DOHH2 (cell line): ENCODE measurements around the gene ZDHHC17.

ENCODE experiments used
- H3F3A ChIP-seq: fragments of 200-600 bp; sonication (generic), shearing (Covaris generic); 2 replicates; pipeline ENCODE4 v1.6.0; 2016; ENCODE audit warnings: antibody characterized with exemption, mild to moderate bottlenecking; ENCODE audit not compliant: control insufficient read depth, insufficient read depth
- H3K27ac ChIP-seq: fragments of 200-600 bp; sonication (generic); 2 replicates; pipeline ENCODE4 v1.5.1; 2014; ENCODE audit warnings: low read depth, mild to moderate bottlenecking, low read length, moderate library complexity
- H3K27me3 ChIP-seq: fragments of 200-600 bp; sonication (generic); 2 replicates; pipeline ENCODE4 v1.6.1; 2014; ENCODE audit warnings: mild to moderate bottlenecking, low read length, mixed read lengths; ENCODE audit not compliant: control insufficient read depth
- H3K36me3 ChIP-seq: fragments of 200-600 bp; sonication (generic); 2 replicates; pipeline ENCODE4 v1.6.1; 2014; ENCODE audit warnings: mild to moderate bottlenecking, low read length, moderate library complexity, mixed read lengths; ENCODE audit not compliant: control insufficient read depth
- H3K4me1 ChIP-seq: fragments of 200-600 bp; sonication (generic); 2 replicates; pipeline ENCODE4 v1.6.1; 2014; ENCODE audit warnings: mild to moderate bottlenecking, low read length, mixed read lengths; ENCODE audit not compliant: control insufficient read depth
- H3K4me2 ChIP-seq: fragments of 200-600 bp; sonication (generic); 2 replicates; pipeline ENCODE4 v1.6.0; 2014; ENCODE audit warnings: mild to moderate bottlenecking, low read length, moderate library complexity
- H3K4me3 ChIP-seq: fragments of 200-600 bp; sonication (generic); 2 replicates; pipeline ENCODE4 v1.5.1; 2014; ENCODE audit warnings: mild to moderate bottlenecking, low read length, mixed read lengths
- H3K79me2 ChIP-seq: fragments of 200-600 bp; sonication (generic); 2 replicates; pipeline ENCODE4 v1.6.1; 2014; ENCODE audit warnings: mild to moderate bottlenecking, low read length, mixed read lengths; ENCODE audit not compliant: control insufficient read depth
- H3K9me2 ChIP-seq: fragments of 200-600 bp; sonication (generic); replicated peaks from 2 replicates; pipeline ENCODE4 v1.6.1; 2014; ENCODE audit warnings: mild to moderate bottlenecking, low read length, mixed read lengths; ENCODE audit not compliant: control insufficient read depth
- H3K9me3 ChIP-seq: fragments of 200-600 bp; sonication (generic); 2 replicates; pipeline ENCODE4 v1.6.1; 2014; ENCODE audit warnings: antibody characterized with exemption, low read length, mixed read lengths; ENCODE audit not compliant: control insufficient read depth, insufficient read depth
- H4K20me1 ChIP-seq: fragments of 200-600 bp; sonication (generic); 2 replicates; pipeline ENCODE4 v1.6.0; 2014; ENCODE audit warnings: low read depth, mild to moderate bottlenecking, antibody characterized with exemption, low read length, moderate library complexity; ENCODE audit not compliant: control insufficient read depth, insufficient read depth
- EZH2phosphoT487 ChIP-seq: fragments of 200-600 bp; sonication (generic); IDR thresholded peaks from 2 replicates; pipeline ENCODE4 v1.6.1; 2017; ENCODE audit warnings: borderline replicate concordance, mild to moderate bottlenecking, antibody characterized with exemption, low read length, moderate library complexity, mixed read lengths
- TF ChIP-seq, protein P1 (sequence below): fragments of 200-600 bp; sonication (generic); IDR thresholded peaks from one replicate; pipeline ENCODE4 v1.5.1; 2014; ENCODE audit warnings: antibody characterized with exemption, mild to moderate bottlenecking, low read depth, low read length; ENCODE audit not compliant: poor library complexity, severe bottlenecking

Gene ZDHHC17

GRCh38 chr12:76891609-76892008, 127.7 kb downstream of the ZDHHC17 start:
- H3F3A ChIP-seq, result no peaks in the 10 kb centered on the region
- no peak overlapping the region for H3K27ac ChIP-seq
- H3K9me2 ChIP-seq, result no peaks in the 10 kb centered on the region
- H3K4me1 ChIP-seq, result no peaks in the 10 kb centered on the region
- no peak for TF ChIP-seq EZH2phosphoT487
- TF ChIP-seq, protein P1, sequence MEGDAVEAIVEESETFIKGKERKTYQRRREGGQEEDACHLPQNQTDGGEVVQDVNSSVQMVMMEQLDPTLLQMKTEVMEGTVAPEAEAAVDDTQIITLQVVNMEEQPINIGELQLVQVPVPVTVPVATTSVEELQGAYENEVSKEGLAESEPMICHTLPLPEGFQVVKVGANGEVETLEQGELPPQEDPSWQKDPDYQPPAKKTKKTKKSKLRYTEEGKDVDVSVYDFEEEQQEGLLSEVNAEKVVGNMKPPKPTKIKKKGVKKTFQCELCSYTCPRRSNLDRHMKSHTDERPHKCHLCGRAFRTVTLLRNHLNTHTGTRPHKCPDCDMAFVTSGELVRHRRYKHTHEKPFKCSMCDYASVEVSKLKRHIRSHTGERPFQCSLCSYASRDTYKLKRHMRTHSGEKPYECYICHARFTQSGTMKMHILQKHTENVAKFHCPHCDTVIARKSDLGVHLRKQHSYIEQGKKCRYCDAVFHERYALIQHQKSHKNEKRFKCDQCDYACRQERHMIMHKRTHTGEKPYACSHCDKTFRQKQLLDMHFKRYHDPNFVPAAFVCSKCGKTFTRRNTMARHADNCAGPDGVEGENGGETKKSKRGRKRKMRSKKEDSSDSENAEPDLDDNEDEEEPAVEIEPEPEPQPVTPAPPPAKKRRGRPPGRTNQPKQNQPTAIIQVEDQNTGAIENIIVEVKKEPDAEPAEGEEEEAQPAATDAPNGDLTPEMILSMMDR, result no peak
- H3K4me2 ChIP-seq, result no peak overlapping the region
- H3K79me2 ChIP-seq, result no peaks in the 10 kb centered on the region
- no peaks in the 10 kb centered on the region for H3K9me3 ChIP-seq
- no peak overlapping the region for H3K4me3 ChIP-seq
- H3K36me3 ChIP-seq, result no peaks in the 10 kb centered on the region
- no peaks in the 10 kb centered on the region for H4K20me1 ChIP-seq
- no peaks in the 10 kb centered on the region for H3K27me3 ChIP-seq

- Histone ChIP-seq H3K4me3 (no peak overlapping the region), H3K27me3 (no peaks in the 10 kb centered on the region), H3K9me3 (no peaks in the 10 kb centered on the region), H3K36me3 (no peaks in the 10 kb centered on the region), H3K9me2 (no peaks in the 10 kb centered on the region), H3K27ac (no peak overlapping the region), H3F3A (no peaks in the 10 kb centered on the region), H3K79me2 (no peaks in the 10 kb centered on the region), H3K4me2 (no peak overlapping the region), H3K4me1 (no peaks in the 10 kb centered on the region), H4K20me1 (no peaks in the 10 kb centered on the region)
- TF ChIP-seq, protein P1, result no peak
- no peak for TF ChIP-seq EZH2phosphoT487
Measured at GRCh38 chr12:76895796-76896195, 131.9 kb downstream of the ZDHHC17 start.

DNA sequence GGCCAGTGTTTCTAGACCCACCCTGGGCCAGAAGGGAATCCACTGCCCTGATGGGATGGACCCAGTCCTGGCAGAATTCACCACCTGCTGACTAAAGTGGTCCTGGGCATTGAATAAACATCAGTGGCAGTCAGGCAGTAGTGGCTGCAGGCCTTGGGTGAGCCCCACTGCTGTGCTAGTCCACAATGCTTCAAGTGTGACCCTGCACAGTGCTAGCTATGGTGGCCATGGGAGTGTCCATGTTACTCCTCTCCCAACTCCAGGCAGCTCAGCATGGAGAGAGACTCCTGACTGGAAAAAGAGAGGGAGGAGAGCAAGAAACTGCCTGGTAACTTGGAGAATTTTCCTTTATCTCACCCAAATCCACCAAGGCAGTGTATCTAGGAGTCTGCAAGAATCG, 132.4 kb downstream of the ZDHHC17 start:
- Histone ChIP-seq H3K36me3 (no peaks in the 10 kb centered on the region), H3K9me2 (no peaks in the 10 kb centered on the region), H3K79me2 (no peaks in the 10 kb centered on the region), H3K4me1 (no peaks in the 10 kb centered on the region), H4K20me1 (no peaks in the 10 kb centered on the region), H3K27me3 (no peaks in the 10 kb centered on the region), H3K4me2 (no peak overlapping the region), H3K27ac (no peak overlapping the region), H3K4me3 (no peak overlapping the region), H3K9me3 (no peaks in the 10 kb centered on the region), H3F3A (no peaks in the 10 kb centered on the region)
- TF ChIP-seq EZH2phosphoT487, result no peak
- TF ChIP-seq, protein P1, result no peak

GRCh38 chr12:76898442-76898841, 134.5 kb downstream of the ZDHHC17 start:
- H3K79me2 ChIP-seq, result no peaks in the 10 kb centered on the region
- no peak overlapping the region for H3K27ac ChIP-seq
- TF ChIP-seq EZH2phosphoT487, result no peak
- TF ChIP-seq, protein P1, result no peak

More at GRCh38 chr12:76898442-76898841, 134.5 kb downstream of the ZDHHC17 start:
- no peaks in the 10 kb centered on the region for H3F3A ChIP-seq
- H3K4me3 ChIP-seq, result no peak overlapping the region
- no peaks in the 10 kb centered on the region for H3K9me3 ChIP-seq
- no peaks in the 10 kb centered on the region for H3K4me1 ChIP-seq
- no peak overlapping the region for H3K4me2 ChIP-seq
- no peaks in the 10 kb centered on the region for H3K27me3 ChIP-seq
- H3K36me3 ChIP-seq, result no peaks in the 10 kb centered on the region
- H3K9me2 ChIP-seq, result no peaks in the 10 kb centered on the region
- H4K20me1 ChIP-seq, result no peaks in the 10 kb centered on the region
